IMR-90 (cell line): ENCODE results near the gene PKD1L1. TPM values are rescaled to one million over a fixed set of nuclear protein-coding genes. Genes with fewer than 3 reads are reported as not detected.

Experiments
- ATAC-seq: fragments of 200-7000 bp; cut with Tn5 transposase; 2 replicates; pipeline ENCODE4 v1.9.1; 2020; ENCODE audit warnings: low read depth, mild to moderate bottlenecking, moderate library complexity
- BruUV-seq: library from RNA; stranded (reverse); fragments of 400-500 nt; replicated peaks from 2 replicates; lab custom pipeline; 2021; lab: Mats Ljungman, UMichigan
- CTCF ChIA-PET: fragments of 300-600 bp; formaldehyde crosslinking; extraction: SDS; loops from one replicate; lab custom pipeline; 2021; ENCODE audit warnings: antibody characterized with exemption; lab: Yijun Ruan, JAX
- POLR2A ChIA-PET: fragments of 300-600 bp; sonication (Branson Sonifier 250); formaldehyde crosslinking; loops from one replicate; lab custom pipeline; 2022; ENCODE audit warnings: antibody characterized with exemption; ENCODE audit not compliant: unreplicated experiment; lab: Charles Lee
- DNase-seq: peaks from one replicate; pipeline ENCODE4 v3.0.0; 2013
- H2AFZ ChIP-seq: replicated peaks from 2 replicates; pipeline ENCODE3; 2013; ENCODE audit warnings: low read length, mild to moderate bottlenecking; ENCODE audit not compliant: poor library complexity
- H2AK5ac ChIP-seq: 2 replicates; pipeline ENCODE4 v1.6.1; 2013; ENCODE audit warnings: low read depth, low read length, inconsistent platforms
- H2AK9ac ChIP-seq: replicated peaks from 2 replicates; pipeline ENCODE3; 2013; ENCODE audit warnings: mild to moderate bottlenecking, low read depth, low read length, moderate library complexity; ENCODE audit not compliant: poor library complexity
- H2BK120ac ChIP-seq: 2 replicates; pipeline ENCODE4 v1.6.1; 2013; ENCODE audit warnings: low read depth, low read length, inconsistent platforms
- H2BK15ac ChIP-seq: 3 replicates; pipeline ENCODE4 v1.6.1; 2013; ENCODE audit warnings: low read depth, low read length, inconsistent platforms
- H2BK20ac ChIP-seq: 2 replicates; pipeline ENCODE4 v1.6.1; 2013; ENCODE audit warnings: low read depth, mild to moderate bottlenecking, inconsistent platforms, low read length, moderate library complexity
- H2BK5ac ChIP-seq: 2 replicates; pipeline ENCODE4 v1.6.1; 2013; ENCODE audit warnings: mild to moderate bottlenecking, low read depth, low read length, inconsistent platforms; ENCODE audit not compliant: poor library complexity, severe bottlenecking
- H3K14ac ChIP-seq: replicated peaks from 2 replicates; pipeline ENCODE4 v1.6.1; 2013; ENCODE audit warnings: low read depth, low read length, inconsistent platforms
- H3K18ac ChIP-seq: 2 replicates; pipeline ENCODE4 v1.6.1; 2013; ENCODE audit warnings: low read depth, low read length, control low read depth
- H3K23ac ChIP-seq: 2 replicates; pipeline ENCODE4 v1.6.1; 2013; ENCODE audit warnings: low read depth, low read length, inconsistent platforms
- H3K27ac ChIP-seq: 2 replicates; pipeline ENCODE4 v1.5.1; 2013; ENCODE audit warnings: mild to moderate bottlenecking, control low read depth, low read length; ENCODE audit not compliant: insufficient read depth
- H3K27me3 ChIP-seq: 2 replicates; pipeline ENCODE4 v1.6.1; 2013; ENCODE audit warnings: low read length; ENCODE audit not compliant: control insufficient read depth, insufficient read depth
- H3K36me3 ChIP-seq: 2 replicates; pipeline ENCODE4 v1.6.1; 2013; ENCODE audit warnings: low read length, mixed read lengths; ENCODE audit not compliant: control insufficient read depth, insufficient read depth
- H3K4ac ChIP-seq: 2 replicates; pipeline ENCODE4 v1.6.1; 2013; ENCODE audit warnings: low read depth, low read length, inconsistent platforms
- H3K4me1 ChIP-seq: 2 replicates; pipeline ENCODE4 v1.6.1; 2013; ENCODE audit warnings: low read length, mixed read lengths; ENCODE audit not compliant: control insufficient read depth, insufficient read depth
- H3K4me2 ChIP-seq: 2 replicates; pipeline ENCODE4 v1.6.1; 2013; ENCODE audit warnings: low read depth, mild to moderate bottlenecking, control low read depth, low read length, moderate library complexity
- H3K4me3 ChIP-seq: 2 replicates; pipeline ENCODE4 v1.5.1; 2013; ENCODE audit warnings: low read depth, mild to moderate bottlenecking, control low read depth, low read length, moderate library complexity; ENCODE audit not compliant: insufficient read depth
- H3K56ac ChIP-seq: 2 replicates; pipeline ENCODE4 v1.6.1; 2013; ENCODE audit warnings: low read length, inconsistent platforms; ENCODE audit not compliant: insufficient read depth; ENCODE audit errors: extremely low read depth
- H3K79me1 ChIP-seq, 2 experiments: 2 replicates each; pipeline ENCODE4 v1.6.1; 2013; ENCODE audit warnings: low read length in 2 of 2, inconsistent platforms in 1 of 2, low read depth in 1 of 2
- H3K9ac ChIP-seq: 2 replicates; pipeline ENCODE4 v1.6.1; 2013; ENCODE audit warnings: low read depth, low read length, control low read depth
- H3K9me1 ChIP-seq: 2 replicates; pipeline ENCODE4 v1.6.1; 2013; ENCODE audit warnings: low read length, inconsistent platforms; ENCODE audit not compliant: insufficient read depth
- H3K9me3 ChIP-seq: 2 replicates; pipeline ENCODE4 v1.6.1; 2013; ENCODE audit warnings: low read length; ENCODE audit not compliant: control insufficient read depth, insufficient read depth
- H4K20me1 ChIP-seq: 2 replicates; pipeline ENCODE4 v1.6.1; 2013; ENCODE audit warnings: low read length, inconsistent platforms; ENCODE audit not compliant: insufficient read depth
- H4K5ac ChIP-seq: 2 replicates; pipeline ENCODE4 v1.6.1; 2013; ENCODE audit warnings: mild to moderate bottlenecking, low read depth, low read length, control low read depth
- H4K8ac ChIP-seq, 2 experiments: 2 replicates each; pipeline ENCODE4 v1.6.1; 2013; ENCODE audit warnings: low read depth in 2 of 2, low read length in 2 of 2, control low read depth in 1 of 2, inconsistent platforms in 1 of 2
- H4K91ac ChIP-seq: 2 replicates; pipeline ENCODE4 v1.6.1; 2013; ENCODE audit warnings: low read depth, low read length, inconsistent platforms; ENCODE audit not compliant: insufficient read depth
- BHLHE40 ChIP-seq: fragments of 150-350 bp; IDR thresholded peaks from 2 replicates; pipeline ENCODE4 v1.6.1; 2016; ENCODE audit warnings: mild to moderate bottlenecking, low read depth, low read length
- CHD1 ChIP-seq: IDR thresholded peaks from 2 replicates; pipeline ENCODE4 v1.6.1; 2012; ENCODE audit warnings: low read depth, low read length, improper control_type of control experiment
- CTCF ChIP-seq: conservative IDR thresholded peaks from 2 replicates; pipeline ENCODE4 v1.5.1; 2012; ENCODE audit warnings: mild to moderate bottlenecking, low read depth, low read length, improper control_type of control experiment
- ELK1 ChIP-seq: fragments of 150-350 bp; IDR thresholded peaks from 2 replicates; pipeline ENCODE4 v1.6.1; 2016; ENCODE audit warnings: low read depth, mild to moderate bottlenecking, low read length, moderate library complexity, borderline replicate concordance
- FOS ChIP-seq: fragments of 150-350 bp; IDR thresholded peaks from 2 replicates; pipeline ENCODE4 v1.6.1; 2016; ENCODE audit warnings: low read depth, low read length
- MAFK ChIP-seq: IDR thresholded peaks from 2 replicates; pipeline ENCODE4 v1.6.1; 2012; ENCODE audit warnings: low read depth, low read length, improper control_type of control experiment
- MAZ ChIP-seq: IDR thresholded peaks from 2 replicates; pipeline ENCODE4 v1.6.1; 2012; ENCODE audit warnings: low read depth, mild to moderate bottlenecking, low read length, improper control_type of control experiment, moderate library complexity, borderline replicate concordance
- MXI1 ChIP-seq: IDR thresholded peaks from 2 replicates; pipeline ENCODE4 v1.6.1; 2012; ENCODE audit warnings: low read depth, mild to moderate bottlenecking, low read length, moderate library complexity, borderline replicate concordance
- NFE2L2 ChIP-seq: fragments of 150-350 bp; IDR thresholded peaks from 2 replicates; pipeline ENCODE4 v1.6.1; 2016; ENCODE audit warnings: low read depth, mild to moderate bottlenecking, low read length
- POLR2A ChIP-seq: IDR thresholded peaks from 2 replicates; pipeline ENCODE4 v1.6.1; 2012; ENCODE audit warnings: mild to moderate bottlenecking, low read depth, low read length
- RAD21 ChIP-seq: IDR thresholded peaks from 2 replicates; pipeline ENCODE4 v1.6.1; 2012; ENCODE audit warnings: low read length, improper control_type of control experiment
- RCOR1 ChIP-seq: IDR thresholded peaks from 2 replicates; pipeline ENCODE4 v1.6.1; 2012; ENCODE audit warnings: mild to moderate bottlenecking, low read length, improper control_type of control experiment; ENCODE audit not compliant: insufficient replicate concordance
- RFX5 ChIP-seq: IDR thresholded peaks from 2 replicates; pipeline ENCODE4 v1.8.0; 2012; ENCODE audit warnings: low read depth, mild to moderate bottlenecking, low read length, moderate library complexity
- SMC3 ChIP-seq: fragments of 150-350 bp; IDR thresholded peaks from 2 replicates; pipeline ENCODE4 v1.6.1; 2016; ENCODE audit warnings: low read depth, mild to moderate bottlenecking, antibody characterized with exemption, low read length, moderate library complexity
- USF2 ChIP-seq: fragments of 150-350 bp; IDR thresholded peaks from 2 replicates; pipeline ENCODE4 v1.6.1; 2017; ENCODE audit warnings: mild to moderate bottlenecking, antibody characterized with exemption, low read length, low read depth
- WGBS, 2 experiments: methylation state at CpG; one replicate each; pipeline versions ENCODE4 v1.1.5 to v1.1.7; 2013; ENCODE audit warnings: missing lambda C conversion rate in 2 of 2; ENCODE audit not compliant: insufficient read length in 1 of 2; ENCODE audit errors: extremely low coverage in 2 of 2; 5-methylcytosine and 5-hydroxymethylcytosine counted together
- dilution Hi-C: fragments of 300-500 bp; cut with HindIII; formaldehyde crosslinking; loops from one replicate; pipeline ENCODE4 v1.14.3; 2018; ENCODE audit warnings: low sequenced_read_pairs; ENCODE audit not compliant: unreplicated experiment
- in situ Hi-C: fragments of 300-500 bp; cut with MboI; formaldehyde crosslinking; loops from 3 replicates; pipeline ENCODE4 v1.14.3; 2019; ENCODE audit warnings: low sequenced_read_pairs, inconsistent platforms, mixed read lengths
- intact Hi-C: fragments of 100-400 bp; cut with micrococcal nuclease; formaldehyde crosslinking; loops from 2 replicates; pipeline ENCODE4 v1.10.0; 2022
- polyA plus RNA-seq, 3 experiments: library from polyadenylated mRNA; depleted of rRNA; stranded (reverse); fragments of >200 nt; gene quantifications; 2 replicates each; pipeline ENCODE4 v1.2.3, GENCODE V29; 2012; ENCODE audit warnings: low replicate concordance in 1 of 3
- total RNA-seq: library from RNA; depleted of rRNA; stranded (reverse); fragments of >200 nt; gene quantifications from 2 replicates; pipeline ENCODE4 v1.2.3, GENCODE V29; 2012

Gene PKD1L1
- total and polyA plus RNA-seq, 2 of the 4 experiments (the other 2 are of a cell fraction) = under 0.01 to 0.15 TPM

- no peak overlapping the region for H3K18ac ChIP-seq
- dilution Hi-C loops = loop anchor here (25.0 kb wide), 1 partner anchor 121 kb away; no protein-coding TSS in a partner anchor
- H4K5ac ChIP-seq = no peak overlapping the region
- peak overlapping the region; percentile 86; the same call in 1 of the 2 replicates for H3K4ac ChIP-seq
- H3K23ac ChIP-seq = peak overlapping the region; percentile 60; the same call in 1 of the 2 replicates
- peak overlapping the region; percentile 89 to 93; a peak in 3 of 4 replicates for H4K8ac ChIP-seq
- peak overlapping the region; percentile 91 for H4K91ac ChIP-seq
- no peak overlapping the region for H2AK5ac ChIP-seq
- DNase-seq (no peak), ATAC-seq (peak; percentile 42)
- no TSS peak for BruUV-seq
- ChIA-PET POLR2A (no interaction called here), CTCF (interaction anchor here (0.6 to 2.3 kb wide), 15 partner anchors 9 to 482 kb away, joined by 3 to 20 read pairs (median 4); partner anchors contain the start of gene UPP1)
- in situ Hi-C loops = no loop called here
- no peaks in the 10 kb centered on the region; the same call in 1 of the 2 replicates for H3K27me3 ChIP-seq
- no peak overlapping the region for H3K4me3 ChIP-seq
- H3K56ac ChIP-seq = peak overlapping the region; percentile 54; the same call in 1 of the 2 replicates
- H3K36me3 ChIP-seq = no peaks in the 10 kb centered on the region
- intact Hi-C loops = loop anchor here (1.0 to 5.0 kb wide), 3 partner anchors 96 to 163 kb away; partner anchors contain the start of gene UPP1
- no peaks in the 10 kb centered on the region for H3K9me1 ChIP-seq
- peak overlapping the region; percentile 61; the same call in 1 of the 2 replicates for H3K4me2 ChIP-seq
- no peaks in the 10 kb centered on the region for H4K20me1 ChIP-seq
- H2BK5ac ChIP-seq = no peak overlapping the region
- peak overlapping the region; percentile 65 for H3K9ac ChIP-seq
- H3K14ac ChIP-seq = peak overlapping the region; percentile 92; the same call in 1 of the 2 replicates
- H2BK20ac ChIP-seq = peak overlapping the region; percentile 81; the same call in 1 of the 2 replicates
- no peaks in the 10 kb centered on the region for H3K79me1 ChIP-seq
- H3K4me1 ChIP-seq = no peaks in the 10 kb centered on the region; the same call in 1 of the 2 replicates
- no peak overlapping the region; the same call in 1 of the 2 replicates for H3K27ac ChIP-seq
- peak overlapping the region; percentile 84 for H2AK9ac ChIP-seq
- peak overlapping the region; percentile 82; the same call in 1 of the 3 replicates for H2BK15ac ChIP-seq
- H2AFZ ChIP-seq = peak overlapping the region; percentile 96
- H2BK120ac ChIP-seq = peak overlapping the region; percentile 95
- H3K9me3 ChIP-seq = no peaks in the 10 kb centered on the region
- no CpG with 5 or more reads among the region's 1 CpG for WGBS, 2 experiments
- no peak for TF ChIP-seq RFX5
- TF ChIP-seq RCOR1 = no peak
- no peak for TF ChIP-seq CTCF
- TF ChIP-seq ELK1 = no peak
- no peak for TF ChIP-seq MXI1
- TF ChIP-seq RAD21 = no peak
- no peak for TF ChIP-seq NFE2L2
- no peak for TF ChIP-seq CHD1
- no peak for TF ChIP-seq BHLHE40
- no peak for TF ChIP-seq POLR2A
- no peak for TF ChIP-seq MAZ
- no peak for TF ChIP-seq MAFK
- no peak for TF ChIP-seq FOS
- no peak for TF ChIP-seq USF2
- TF ChIP-seq SMC3 = no peak
These were observed 43.0 kb upstream of the PKD1L1 start for GRCh38 chr7:47991270-47991669.
